Neural progenitor cell (in vitro differentiated cells): ENCODE data around the gene CEP350. TPM values are rescaled to one million over a fixed set of nuclear protein-coding genes. Genes with fewer than 3 reads are reported as not detected.

Experiments
- DNase-seq: peaks from one replicate; pipeline ENCODE4 v3.0.0-alpha.2; 2016; ENCODE audit warnings: low spot score
- H2AFZ ChIP-seq: fragments of 200-600 bp; sonication (generic); replicated peaks from 2 replicates; pipeline ENCODE4 v1.6.1; 2016; ENCODE audit warnings: antibody characterized with exemption
- H3F3A ChIP-seq: fragments of 200-600 bp; sonication (generic); 2 replicates; pipeline ENCODE4 v1.6.1; 2016; ENCODE audit warnings: antibody characterized with exemption, low read depth
- H3K27ac ChIP-seq: fragments of 200-600 bp; sonication (generic); 2 replicates; pipeline ENCODE4 v1.5.1; 2016; ENCODE audit warnings: mild to moderate bottlenecking
- H3K27me3 ChIP-seq: fragments of 200-600 bp; sonication (generic); 2 replicates; pipeline ENCODE4 v1.6.1; 2016; ENCODE audit warnings: mild to moderate bottlenecking, moderate library complexity
- H3K36me3 ChIP-seq: fragments of 200-600 bp; sonication (generic); 2 replicates; pipeline ENCODE4 v1.5.1; 2016
- H3K4me1 ChIP-seq: fragments of 200-600 bp; sonication (generic); 2 replicates; pipeline ENCODE4 v1.6.1; 2016; ENCODE audit warnings: mixed run types
- H3K4me2 ChIP-seq: fragments of 200-600 bp; sonication (generic); 2 replicates; pipeline ENCODE4 v1.6.1; 2016
- H3K4me3 ChIP-seq: fragments of 200-600 bp; sonication (generic); 2 replicates; pipeline ENCODE4 v1.5.1; 2016
- H3K79me2 ChIP-seq: fragments of 200-600 bp; sonication (generic); 2 replicates; pipeline ENCODE4 v1.6.1; 2016; ENCODE audit warnings: low read depth
- H3K9ac ChIP-seq: fragments of 200-600 bp; sonication (generic); 2 replicates; pipeline ENCODE4 v1.6.1; 2016
- H3K9me3 ChIP-seq: fragments of 200-600 bp; sonication (generic); 2 replicates; pipeline ENCODE4 v1.5.1; 2016; ENCODE audit warnings: low read depth
- H4K20me1 ChIP-seq: fragments of 200-600 bp; sonication (generic); 2 replicates; pipeline ENCODE4 v1.6.1; 2016; ENCODE audit warnings: low read depth
- H3K27ac Mint-ChIP-seq: 3 replicates; pipeline ENCODE4 v1.8.0; 2021; ENCODE audit warnings: mixed read lengths
- H3K27me3 Mint-ChIP-seq: 2 replicates; pipeline ENCODE4 v1.8.0; 2022; ENCODE audit warnings: low read depth, mild to moderate bottlenecking, inconsistent platforms, moderate library complexity, mixed read lengths; ENCODE audit not compliant: insufficient read depth
- H3K36me3 Mint-ChIP-seq: 3 replicates; pipeline ENCODE4 v1.8.0; 2021; ENCODE audit warnings: mixed read lengths
- H3K4me1 Mint-ChIP-seq: 3 replicates; pipeline ENCODE4 v1.8.0; 2021; ENCODE audit warnings: mixed read lengths
- H3K4me3 Mint-ChIP-seq: 3 replicates; pipeline ENCODE4 v1.8.0; 2021; ENCODE audit warnings: mild to moderate bottlenecking, moderate library complexity, mixed read lengths
- H3K9me3 Mint-ChIP-seq: 3 replicates; pipeline ENCODE4 v1.8.0; 2020; ENCODE audit warnings: mixed read lengths
- CTCF ChIP-seq: fragments of 200-600 bp; sonication (generic); IDR thresholded peaks from 2 replicates; pipeline ENCODE4 v1.5.1; 2017; ENCODE audit warnings: antibody characterized with exemption, mild to moderate bottlenecking
- EZH2 ChIP-seq: fragments of 200-600 bp; sonication (generic); IDR thresholded peaks from 2 replicates; pipeline ENCODE4 v1.6.1; 2017; ENCODE audit warnings: antibody characterized with exemption, mild to moderate bottlenecking, moderate library complexity
- EZH2phosphoT487 ChIP-seq: fragments of 200-600 bp; sonication (generic); IDR thresholded peaks from 2 replicates; pipeline ENCODE4 v1.6.1; 2017; ENCODE audit warnings: antibody characterized with exemption
- total RNA-seq: library from RNA; depleted of rRNA; stranded (reverse); fragments of >200 nt; gene quantifications from 2 replicates; pipeline ENCODE4 v1.2.3, GENCODE V29; 2015; ENCODE audit warnings: low replicate concordance

Gene CEP350
- total RNA-seq, 1 donor from 2014 or later, result 61.2 TPM

- H3K36me3 ChIP-seq, result no peaks in the 10 kb centered on the region
- H3F3A ChIP-seq, result no peaks in the 10 kb centered on the region
- no peak overlapping the region for H3K27ac ChIP-seq
- no peak overlapping the region for H3K4me3 ChIP-seq
- no peak overlapping the region for H3K4me2 ChIP-seq
- H2AFZ ChIP-seq, result no peak overlapping the region
- DNase-seq, result no peak
- H3K4me3 Mint-ChIP-seq, result no peak overlapping the region
- H3K9me3 ChIP-seq, result no peaks in the 10 kb centered on the region
- H3K79me2 ChIP-seq, result no peaks in the 10 kb centered on the region
- H3K27me3 Mint-ChIP-seq, result peaks cover 3% of the 10 kb centered on the region
- H3K36me3 Mint-ChIP-seq, result no peaks in the 10 kb centered on the region
- no peak overlapping the region for H3K9ac ChIP-seq
- no peaks in the 10 kb centered on the region for H3K9me3 Mint-ChIP-seq
- H4K20me1 ChIP-seq, result no peaks in the 10 kb centered on the region
- no peaks in the 10 kb centered on the region for H3K4me1 ChIP-seq
- no peaks in the 10 kb centered on the region for H3K27me3 ChIP-seq
- no peak overlapping the region for H3K27ac Mint-ChIP-seq
- no peak for TF ChIP-seq EZH2
- no peak for TF ChIP-seq EZH2phosphoT487
- no peak for TF ChIP-seq CTCF
- peaks cover 6% of the 10 kb centered on the region for H3K4me1 Mint-ChIP-seq
These were observed 23.7 kb upstream of the CEP350 start for GRCh38 chr1:179930867-179931266.

GRCh38 chr1:179933219-179933618 lies 21.4 kb upstream of the CEP350 start:
- no peak overlapping the region for H3K4me3 Mint-ChIP-seq
- H3K9me3 ChIP-seq, result no peaks in the 10 kb centered on the region
- H3K27me3 ChIP-seq, result no peaks in the 10 kb centered on the region
- H3K4me1 Mint-ChIP-seq, result peaks cover 22% of the 10 kb centered on the region
- no peaks in the 10 kb centered on the region for H4K20me1 ChIP-seq
- TF ChIP-seq CTCF, result no peak
- no peak for TF ChIP-seq EZH2phosphoT487
- no peak for TF ChIP-seq EZH2
- H3K79me2 ChIP-seq, result no peaks in the 10 kb centered on the region
- H3K4me3 ChIP-seq, result no peak overlapping the region
- H3K27ac Mint-ChIP-seq, result no peak overlapping the region
- H3K9me3 Mint-ChIP-seq, result no peaks in the 10 kb centered on the region
- DNase-seq, result no peak
- no peaks in the 10 kb centered on the region for H3K36me3 ChIP-seq
- no peak overlapping the region for H2AFZ ChIP-seq
- H3K4me2 ChIP-seq, result no peak overlapping the region
- H3K4me1 ChIP-seq, result no peaks in the 10 kb centered on the region
- peaks cover 4% of the 10 kb centered on the region for H3K27me3 Mint-ChIP-seq
- H3K9ac ChIP-seq, result no peak overlapping the region
- H3K27ac ChIP-seq, result no peak overlapping the region
- H3K36me3 Mint-ChIP-seq, result no peaks in the 10 kb centered on the region
- no peaks in the 10 kb centered on the region for H3F3A ChIP-seq

GRCh38 chr1:179935909-179936496 lies 18.6 kb upstream of the CEP350 start:
- Histone ChIP-seq H3K4me3 (no peak overlapping the region), H4K20me1 (no peaks in the 10 kb centered on the region), H3K9ac (no peak overlapping the region), H3K79me2 (no peaks in the 10 kb centered on the region), H3K4me1 (no peaks in the 10 kb centered on the region), H3K4me2 (no peak overlapping the region), H3F3A (no peaks in the 10 kb centered on the region), H3K36me3 (no peaks in the 10 kb centered on the region), H3K27ac (no peak overlapping the region), H2AFZ (no peak overlapping the region), H3K9me3 (no peaks in the 10 kb centered on the region), H3K27me3 (no peaks in the 10 kb centered on the region)
- Mint-ChIP-seq H3K4me3 (no peak overlapping the region), H3K27me3 (peaks cover 4% of the 10 kb centered on the region), H3K27ac (peak overlapping the region; percentile 44), H3K9me3 (no peaks in the 10 kb centered on the region), H3K4me1 (peaks cover 36% of the 10 kb centered on the region), H3K36me3 (no peaks in the 10 kb centered on the region)
- DNase-seq, result no peak
- TF ChIP-seq EZH2 (no peak), CTCF (no peak), EZH2phosphoT487 (no peak)
